ENCODE results near the gene KRTAP4-16. TPM values are rescaled to one million over a fixed set of nuclear protein-coding genes. Genes with fewer than 3 reads are reported as not detected.
"Not testable (repeated sequence)": the region's sequence is repeated elsewhere in the genome, so short reads cannot be mapped to it uniquely, and the experiment has no call there.

The KRTAP4-16 gene
- not detected in 2 replicates for total RNA-seq (2014; rRNA removed; shearing (Covaris generic))

DNA sequence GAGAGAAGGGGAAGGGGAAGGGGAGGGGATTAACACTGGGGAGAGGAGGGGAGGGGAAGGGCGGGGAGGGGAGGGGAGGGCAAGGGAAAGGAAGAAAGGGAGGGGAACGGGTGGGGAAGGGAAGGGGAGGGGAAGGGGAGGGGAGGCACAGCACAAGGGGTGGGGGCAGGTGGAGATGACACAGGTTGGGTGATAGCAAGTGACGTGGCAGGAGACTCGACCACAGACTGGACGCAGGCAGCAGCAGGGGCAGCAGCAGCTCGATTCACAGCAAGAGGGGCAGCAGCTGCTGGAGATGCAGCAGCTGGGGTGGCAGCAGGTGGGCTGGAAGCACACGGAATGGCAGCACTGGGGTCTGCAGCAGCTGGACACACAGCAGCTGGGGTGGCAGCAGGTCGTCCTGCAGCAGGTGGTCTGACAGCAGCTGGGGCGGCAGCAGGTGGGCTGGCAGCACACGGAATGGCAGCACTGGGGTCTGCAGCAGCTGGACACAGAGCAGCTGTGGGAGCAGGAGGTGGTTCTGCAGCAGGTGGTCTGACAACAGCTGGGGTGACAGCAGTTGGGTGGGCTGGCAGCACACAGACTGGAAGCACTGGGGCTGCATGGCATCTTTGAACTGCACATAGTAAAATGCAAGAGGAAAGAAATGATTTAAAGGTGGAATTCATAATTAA is at the start of gene KRTAP4-16:
KRTAP4-16 (minus strand) TSS at position 624 of the 674 bp plus-strand sequence; CDS start at position 624, 0 bp downstream.
- DNase-seq (ENCODE audit: low read depth) = no peak

DNA sequence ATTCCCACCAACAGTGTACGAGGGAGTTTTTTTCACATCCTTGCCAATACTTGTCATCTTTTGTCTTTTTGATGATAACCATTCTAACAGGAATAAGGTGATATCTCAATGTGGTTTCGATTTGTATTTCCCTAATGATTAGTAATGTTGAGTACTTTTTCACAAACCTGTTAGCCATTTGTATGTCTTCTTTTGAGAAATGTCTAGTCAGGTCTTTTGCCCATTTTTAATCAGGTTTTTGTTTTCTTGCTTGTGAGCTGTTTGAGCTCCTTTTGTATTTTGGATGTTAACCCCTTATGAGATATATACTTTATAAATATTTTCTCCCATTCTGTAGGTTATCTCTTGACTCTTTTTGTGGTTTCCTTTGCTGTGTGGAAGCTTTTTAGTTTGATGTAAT is 49.5 kb upstream of the KRTAP4-16 start:
- no peak for DNase-seq (ENCODE audit: low read depth)

DNA sequence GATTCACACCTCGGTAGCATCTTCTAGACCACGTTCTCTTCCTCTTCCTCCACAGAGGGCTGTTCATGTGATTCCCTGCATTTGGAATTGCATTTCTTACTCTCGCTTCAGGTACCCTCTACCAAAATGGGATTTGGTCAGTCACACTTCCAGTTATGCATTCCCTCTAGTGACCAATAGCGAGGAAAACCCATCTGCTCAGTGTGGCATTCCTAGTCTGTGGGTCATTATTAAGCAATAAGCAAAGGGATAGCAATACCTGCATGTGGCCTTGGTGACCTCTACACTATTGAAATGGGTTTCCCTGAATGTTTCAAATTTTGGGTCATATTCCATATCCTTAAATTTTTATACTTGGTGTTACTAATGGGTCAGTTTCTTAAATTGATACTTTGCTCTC is 48.0 kb upstream of the KRTAP4-16 start:
- no peak for DNase-seq (ENCODE audit: low read depth)

DNA sequence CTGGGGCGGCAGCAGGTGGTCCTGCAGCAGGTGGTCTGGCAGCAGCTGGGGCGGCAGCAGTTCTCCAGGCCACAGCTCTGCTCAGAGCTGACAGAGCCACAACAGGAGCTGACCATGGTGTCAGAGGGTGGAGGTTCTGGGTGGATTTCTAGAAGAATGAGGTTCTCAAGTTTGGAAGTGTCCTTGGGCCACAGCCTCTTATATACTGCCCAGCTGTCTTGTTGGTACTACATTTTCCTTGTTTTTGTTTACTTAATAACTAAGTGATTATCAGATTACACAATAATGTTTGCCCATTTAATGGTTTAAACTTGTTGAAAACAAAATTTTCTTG is 47.6 kb upstream of the KRTAP4-16 start, which contains the start of gene KRTAP4-5:
KRTAP4-5 (minus strand) TSS at position 174 of the 334 bp plus-strand sequence; CDS start at position 116, 58 bp downstream.
- DNase-seq (ENCODE audit: low read depth) = no peak

DNA sequence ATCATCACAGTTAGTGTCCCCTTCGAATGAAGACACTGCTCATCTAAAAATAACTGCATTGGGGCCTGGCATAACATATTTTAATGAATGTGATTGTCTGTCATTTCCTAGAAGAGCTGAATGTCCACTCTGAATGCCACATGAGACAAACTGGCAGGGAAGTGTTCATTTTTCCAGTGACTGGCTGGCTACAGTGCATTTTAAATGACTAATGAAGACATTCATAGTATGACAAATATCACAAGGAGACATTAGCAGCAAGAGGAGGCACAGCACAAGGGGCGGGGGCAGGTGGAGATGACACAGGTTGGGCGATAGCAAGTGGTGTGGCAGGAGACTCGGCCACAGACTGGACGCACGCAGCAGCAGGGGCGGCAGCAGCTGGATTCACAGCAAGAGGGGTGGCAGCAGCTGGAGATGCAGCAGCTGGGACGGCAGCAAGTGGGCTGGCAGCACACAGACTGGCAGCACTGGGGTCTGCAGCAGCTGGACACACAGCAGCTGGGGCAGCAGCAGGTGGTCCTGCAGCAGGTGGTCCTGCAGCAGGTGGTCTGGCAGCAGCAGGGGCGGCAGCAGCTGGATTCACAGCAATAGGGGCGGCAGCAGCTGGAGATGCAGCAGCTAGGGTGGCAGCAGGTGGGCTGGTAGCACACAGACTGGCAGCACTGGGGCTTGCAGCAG is 47.1 kb upstream of the KRTAP4-16 start:
- DNase-seq (ENCODE audit: low read depth) = not testable (repeated sequence)

DNA sequence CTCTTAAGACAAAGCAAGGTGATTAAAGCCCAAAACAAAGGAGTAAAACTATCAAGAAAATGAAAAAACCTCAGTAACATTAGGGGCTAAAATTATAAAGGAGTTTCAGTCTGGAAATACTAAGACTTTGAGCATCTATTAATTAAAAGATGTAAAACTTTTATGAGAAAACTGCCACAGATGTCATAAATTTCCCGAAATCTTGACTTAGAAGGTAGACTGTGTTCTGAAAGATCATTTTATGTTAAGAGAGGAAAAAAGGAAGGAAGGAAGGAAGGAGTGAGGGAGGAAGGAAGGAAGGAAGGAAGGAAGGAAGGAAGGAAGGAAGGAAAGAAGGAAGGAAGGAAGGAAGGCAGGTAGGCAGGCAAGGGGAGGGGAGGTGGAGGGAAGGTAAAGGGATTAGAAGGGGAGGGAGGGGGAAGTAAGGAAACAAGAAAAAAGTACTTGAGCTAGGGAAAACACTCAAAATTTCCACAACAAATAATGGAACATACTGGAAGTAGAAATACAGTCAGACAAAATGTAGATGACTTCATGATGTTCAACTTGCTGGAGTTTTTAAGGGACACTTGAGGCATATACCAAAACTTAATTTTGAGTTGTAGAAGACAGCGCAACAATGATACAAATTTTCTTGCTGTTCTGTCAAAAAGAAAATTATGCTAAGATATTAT is 45.7 kb upstream of the KRTAP4-16 start:
- no peak for DNase-seq (ENCODE audit: low read depth)

DNA sequence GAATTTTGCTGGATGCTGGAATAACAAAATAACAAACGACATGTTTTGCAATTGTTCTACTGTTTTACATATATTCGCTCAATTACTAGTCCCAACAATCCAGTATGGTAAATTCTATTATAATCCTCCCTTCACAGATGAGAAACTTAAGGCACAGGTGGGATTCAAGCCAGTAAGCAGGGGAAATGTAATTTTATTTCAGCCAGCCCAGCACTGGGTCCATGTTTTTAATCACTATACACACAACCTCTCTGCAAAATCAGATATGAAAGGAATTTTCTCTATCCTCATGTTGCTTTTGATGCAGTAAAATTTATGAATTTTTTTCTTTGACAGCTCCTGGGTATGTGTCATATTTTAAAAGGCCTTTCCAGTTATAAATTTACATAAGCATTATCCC is 43.3 kb upstream of the KRTAP4-16 start:
- no peak for DNase-seq (ENCODE audit: low read depth)

DNA sequence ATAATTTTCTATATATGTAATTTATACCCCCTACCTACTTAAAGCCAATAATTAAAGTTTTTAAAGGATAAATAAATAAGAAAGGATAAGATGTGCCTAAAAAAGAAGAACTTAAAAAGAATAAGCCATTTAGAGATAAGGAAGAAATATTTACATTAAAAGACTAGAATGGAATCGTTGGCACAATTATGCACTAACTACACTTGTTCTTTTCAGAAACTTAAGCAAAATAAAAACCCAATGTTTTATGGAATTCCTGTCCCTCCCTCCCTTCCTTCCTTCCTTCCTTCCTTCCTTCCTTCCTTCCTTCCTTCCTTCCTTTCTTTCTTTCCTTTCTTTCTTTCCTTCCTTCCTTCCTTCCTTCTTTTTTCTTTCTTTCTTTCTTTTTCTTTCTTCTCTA is 42.8 kb upstream of the KRTAP4-16 start:
- DNase-seq (ENCODE audit: low read depth) = no peak

DNA sequence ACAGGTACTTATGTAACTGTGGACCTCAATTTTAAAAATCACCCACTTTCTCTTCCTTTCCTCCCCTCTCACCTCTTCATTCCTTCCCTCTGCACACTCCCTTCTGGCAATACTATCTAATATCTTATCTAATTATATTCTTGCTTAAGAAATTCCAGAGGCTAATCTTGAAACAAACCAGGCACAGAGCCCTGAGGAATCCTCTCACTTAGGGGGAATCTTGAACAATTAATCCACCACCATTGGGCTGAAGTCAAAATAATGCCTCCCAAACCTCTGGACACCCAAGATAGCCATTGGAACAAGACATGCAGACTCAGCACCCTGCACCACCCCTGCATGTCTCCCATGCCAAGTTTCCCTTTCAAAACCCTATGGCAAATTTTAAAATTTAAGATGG is 39.4 kb upstream of the KRTAP4-16 start:
- DNase-seq (ENCODE audit: low read depth) = no peak

DNA sequence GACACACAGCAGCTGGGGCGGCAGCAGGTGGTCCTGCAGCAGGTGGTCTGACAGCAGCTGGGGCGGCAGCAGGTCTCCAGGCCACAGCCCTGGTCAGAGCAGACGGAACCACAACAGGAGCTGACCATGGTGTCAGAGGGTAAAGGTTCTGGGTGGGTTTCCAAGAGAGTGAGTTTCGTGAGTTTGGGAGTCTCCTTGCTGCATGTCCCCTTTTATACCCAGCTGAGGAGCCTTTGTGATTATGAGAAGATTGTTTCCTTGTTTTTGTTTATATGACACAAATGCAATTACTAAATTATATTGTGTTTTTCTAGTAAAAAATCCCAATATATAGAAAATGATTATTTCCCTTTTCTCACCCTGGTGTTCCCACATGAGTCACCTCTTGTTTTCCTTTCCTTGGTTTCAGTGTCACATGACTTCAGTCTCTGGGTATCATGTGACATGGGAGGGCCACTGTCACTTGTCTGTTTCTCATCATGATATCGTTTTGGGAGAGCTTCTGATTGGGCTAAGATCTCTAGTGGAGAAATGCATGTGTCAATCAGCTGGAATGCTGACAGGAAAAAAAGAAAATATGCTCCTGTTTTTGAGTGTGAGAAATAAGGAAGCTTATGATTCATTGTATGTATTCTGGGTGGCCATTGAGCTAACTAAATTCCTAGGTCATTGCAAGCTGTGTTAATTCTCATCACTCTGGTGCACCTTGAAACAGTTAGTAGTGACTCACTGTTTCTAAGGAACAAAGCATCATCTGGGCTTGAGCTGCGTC is 38.5 kb upstream of the KRTAP4-16 start, which contains the start of gene KRTAP4-6:
KRTAP4-6 (minus strand) TSS at position 185 of the 772 bp plus-strand sequence; CDS start at position 128, 57 bp downstream.
- peak; percentile 83 for DNase-seq (ENCODE audit: low read depth)

DNA sequence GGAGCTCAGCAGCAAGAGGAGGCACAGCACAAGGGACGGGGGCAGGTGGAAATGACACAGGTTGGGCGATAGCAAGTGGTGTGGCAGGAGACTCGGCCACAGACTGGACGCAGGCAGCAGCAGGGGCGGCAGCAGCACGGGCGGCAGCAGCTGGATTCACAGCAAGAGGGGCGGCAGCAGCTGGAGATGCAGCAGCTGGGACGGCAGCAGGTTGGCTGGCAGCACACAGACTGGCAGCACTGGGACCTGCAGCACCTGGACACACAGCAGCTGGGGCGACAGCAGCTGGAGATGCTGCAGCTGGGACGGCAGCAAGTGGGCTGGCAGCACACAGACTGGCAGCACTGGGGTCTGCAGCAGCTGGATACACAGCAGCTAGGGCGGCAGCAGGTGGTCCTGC is 37.9 kb upstream of the KRTAP4-16 start:
- DNase-seq (ENCODE audit: low read depth) = not testable (repeated sequence)

DNA sequence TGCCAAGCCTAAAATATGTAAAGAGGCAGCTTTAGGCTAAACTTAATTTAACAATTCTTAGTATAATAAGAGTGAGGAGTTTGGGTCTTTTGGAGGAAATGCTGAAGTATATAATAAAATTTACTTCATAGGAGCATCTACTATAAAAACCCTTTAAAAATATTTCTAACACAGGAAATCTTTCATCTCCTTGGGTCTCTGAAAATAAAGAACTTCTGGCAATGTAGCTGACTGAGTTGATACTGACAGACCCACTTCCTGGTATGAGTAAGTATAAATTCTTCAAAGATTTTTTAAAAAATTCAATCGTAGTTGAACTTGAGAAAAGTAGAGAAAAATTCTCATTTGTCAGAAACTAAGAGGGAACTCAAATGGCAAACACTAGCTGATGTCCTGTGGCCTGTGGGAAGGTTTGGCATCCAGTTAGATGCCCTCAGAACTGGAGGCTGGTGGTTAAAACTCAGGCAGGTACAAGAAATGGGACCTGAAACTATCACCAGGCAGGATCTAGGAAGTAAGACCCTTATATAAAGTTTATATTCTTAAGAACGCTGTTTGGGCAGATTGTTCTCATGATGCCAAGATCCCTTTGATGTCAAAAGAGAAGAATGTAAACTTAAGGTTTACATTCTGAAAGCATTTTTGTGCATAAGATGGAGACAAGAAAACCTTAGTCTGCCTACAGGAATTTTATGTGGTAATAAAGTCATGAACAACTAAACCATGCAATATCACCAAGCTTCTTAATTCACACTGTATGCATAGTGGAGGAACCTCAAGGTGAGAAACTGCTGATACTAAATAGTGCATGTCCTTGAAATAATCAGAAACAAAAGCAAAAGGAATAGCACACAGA is 32.1 kb upstream of the KRTAP4-16 start:
- no peak for DNase-seq (ENCODE audit: low read depth)

DNA sequence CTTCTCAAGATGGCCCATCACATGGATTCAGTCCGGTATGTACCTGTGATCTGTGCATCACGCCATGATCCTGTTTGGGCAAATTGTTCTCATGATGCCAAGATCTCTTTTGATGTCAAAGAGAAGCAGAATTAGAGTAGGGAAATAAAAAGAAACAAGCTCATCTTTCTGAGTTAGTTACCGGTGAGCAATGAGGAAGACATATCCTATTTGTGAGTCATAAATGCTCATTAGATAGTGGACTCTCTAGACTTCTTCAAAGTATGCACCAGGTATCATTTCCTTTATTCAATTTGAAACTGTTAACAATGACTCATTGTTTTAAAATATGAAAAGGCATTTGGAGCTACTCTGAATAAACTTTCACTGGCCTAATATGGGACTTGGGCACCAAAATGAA is 30.0 kb upstream of the KRTAP4-16 start:
- peak; percentile 65 for DNase-seq (ENCODE audit: low read depth)

DNA sequence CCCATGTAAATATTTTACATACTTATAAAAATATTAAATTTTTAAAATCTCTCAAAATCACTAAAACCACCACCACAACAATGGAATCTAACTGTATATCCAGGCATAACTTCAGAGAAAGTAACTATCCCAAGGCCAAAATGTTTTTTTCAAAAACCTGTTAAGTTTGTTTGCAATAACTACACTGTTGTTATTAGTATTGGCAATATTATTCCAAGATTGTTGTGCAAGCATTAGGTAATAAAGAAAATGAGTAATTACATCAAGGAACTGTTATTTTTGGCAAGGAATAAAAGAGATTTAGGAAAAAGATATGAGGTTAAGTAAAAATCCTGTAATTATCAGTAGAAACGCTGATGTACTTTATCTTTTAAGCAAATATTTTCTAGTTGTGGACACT is 25.4 kb upstream of the KRTAP4-16 start:
- no peak for DNase-seq (ENCODE audit: low read depth)

DNA sequence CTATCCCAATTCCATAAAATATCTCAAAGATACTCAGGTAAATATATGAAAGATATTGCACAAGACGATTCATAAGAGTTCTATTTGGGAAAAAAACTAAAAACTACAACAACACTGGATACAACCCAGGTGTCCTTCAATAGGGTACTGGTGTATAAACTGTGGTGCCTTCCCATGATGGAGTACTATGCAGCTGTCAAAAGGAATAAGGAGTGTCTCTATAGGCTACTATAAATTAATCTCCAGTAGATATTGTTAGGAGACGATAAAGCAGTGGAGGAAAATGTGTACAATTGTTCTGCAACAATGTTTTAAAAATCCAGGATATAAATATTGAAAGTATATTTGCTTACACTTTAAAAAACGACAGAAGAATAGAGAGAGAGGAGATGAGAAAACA is 24.4 kb upstream of the KRTAP4-16 start:
- DNase-seq (ENCODE audit: low read depth) = no peak

DNA sequence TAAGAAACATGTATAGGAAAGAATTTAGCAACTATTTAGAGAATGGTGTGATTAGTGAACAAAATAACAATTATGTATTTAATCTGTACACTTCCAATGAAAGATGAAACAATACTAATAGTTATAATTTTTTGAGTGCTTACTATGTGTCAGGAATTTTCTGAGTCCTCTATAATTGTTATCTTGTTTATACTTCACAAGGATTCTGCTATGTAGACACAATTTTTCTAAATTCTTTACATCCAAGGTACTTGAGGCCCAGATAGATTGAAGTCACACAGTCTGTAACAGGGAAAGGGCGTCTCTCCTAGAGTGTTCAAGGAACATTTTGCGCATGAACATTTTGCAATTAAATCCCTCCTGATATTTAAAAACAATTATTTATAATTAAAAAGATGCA is 23.1 kb upstream of the KRTAP4-16 start:
- no peak for DNase-seq (ENCODE audit: low read depth)

DNA sequence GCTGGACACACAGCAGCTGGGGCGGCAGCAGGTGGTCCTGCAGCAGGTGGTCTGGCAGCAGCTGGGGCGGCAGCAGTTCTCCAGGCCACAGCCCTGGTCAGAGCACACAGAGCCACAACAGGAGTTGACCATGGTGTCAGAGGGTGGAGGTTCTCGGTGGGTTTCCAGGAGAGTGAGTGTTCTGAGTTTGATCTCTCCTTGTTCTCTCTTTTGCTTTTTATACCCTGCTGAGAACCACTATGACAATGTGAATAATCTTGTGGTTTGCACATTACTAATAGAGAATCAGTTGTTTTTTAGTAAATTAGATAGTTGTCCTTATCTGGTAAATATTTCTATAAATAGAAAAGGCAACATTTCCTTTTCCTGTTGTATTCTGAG is 22.0 kb upstream of the KRTAP4-16 start, which contains the start of gene KRTAP4-12:
KRTAP4-12 (minus strand) TSS at position 192 of the 381 bp plus-strand sequence; CDS start at position 132, 60 bp downstream.
- not testable (repeated sequence) for DNase-seq (ENCODE audit: low read depth)

DNA sequence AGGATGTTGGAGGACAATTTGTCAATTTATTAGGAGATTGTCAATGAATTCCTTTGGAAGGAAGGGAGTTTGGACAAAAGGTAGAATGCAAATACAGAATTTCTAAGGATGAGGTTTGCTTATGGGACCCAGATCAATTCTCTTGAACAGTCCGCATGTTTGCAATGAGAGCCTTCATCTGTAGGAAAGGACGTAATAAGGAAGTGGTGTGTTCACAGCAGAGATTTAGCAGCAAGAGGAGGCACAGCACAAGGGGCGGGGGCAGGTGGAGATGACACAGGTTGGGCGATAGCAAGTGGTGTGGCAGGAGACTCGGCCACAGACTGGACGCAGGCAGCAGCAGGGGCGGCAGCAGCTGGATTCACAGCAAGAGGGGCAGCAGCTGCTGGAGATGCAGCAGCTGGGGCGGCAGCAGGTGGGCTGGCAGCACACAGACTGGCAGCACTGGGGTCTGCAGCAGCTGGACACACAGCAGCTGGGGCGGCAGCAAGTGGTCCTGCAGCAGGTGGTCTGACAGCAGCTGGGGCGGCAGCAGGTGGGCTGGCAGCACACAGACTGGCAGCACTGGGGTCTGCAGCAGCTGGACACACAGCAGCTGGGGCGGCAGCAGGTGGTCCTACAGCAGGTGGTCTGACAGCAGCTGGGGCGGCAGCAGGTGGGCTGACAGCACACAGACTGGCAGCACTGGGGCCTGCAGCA is 21.4 kb upstream of the KRTAP4-16 start:
- not testable (repeated sequence) for DNase-seq (ENCODE audit: low read depth)

DNA sequence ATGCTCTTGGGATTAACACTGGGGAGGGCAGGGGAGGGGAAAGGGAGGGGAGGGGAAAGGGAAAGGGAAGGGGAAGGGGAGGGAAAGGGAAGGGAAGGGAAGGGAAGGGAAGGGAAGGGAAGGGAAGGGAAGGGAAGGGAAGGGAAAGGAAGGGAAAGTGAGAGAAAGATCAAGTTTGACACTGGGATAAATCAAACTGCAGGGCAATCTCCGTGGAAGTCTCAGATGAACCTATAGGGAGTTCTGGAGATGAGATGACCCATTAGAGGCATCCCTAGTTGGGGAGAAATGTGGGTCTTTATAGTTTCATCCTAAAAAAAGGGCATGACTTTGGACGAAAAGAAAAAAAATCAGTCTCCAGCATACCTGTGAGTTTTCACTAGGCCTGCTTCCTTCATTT is 19.7 kb upstream of the KRTAP4-16 start:
- no peak for DNase-seq (ENCODE audit: low read depth)
